Measurements from ENCODE around the gene SLC9A1. TPM values are rescaled to one million over a fixed set of nuclear protein-coding genes. Genes with fewer than 3 reads are reported as not detected.

Gene SLC9A1
- total RNA-seq, 2 donors from 2014 or later: 63.6 to 99.6 TPM

GRCh38 chr1:27060891-27061290 lies 94.0 kb downstream of the SLC9A1 start:
- Histone ChIP-seq H3K9me3 (no peaks in the 10 kb centered on the region), H3K27me3 (no peaks in the 10 kb centered on the region), H3K27ac (no peak overlapping the region), H3K4me1 (no peaks in the 10 kb centered on the region), H3K36me3 (no peaks in the 10 kb centered on the region), H3K9ac (ENCODE audit: low read depth in 2 of 2, low read length in 2 of 2) (no peak overlapping the region), H3K4me3 (no peak overlapping the region)
- TF ChIP-seq CTCF (IDR thresholded peaks at IDR 0.05): no peak
- intact Hi-C loops (cut with DNase I): no loop called here
- DNase-seq: no peak

GRCh38 chr1:27058966-27059669 lies 95.8 kb downstream of the SLC9A1 start:
- no peak overlapping the region for H3K4me3 ChIP-seq
- no peaks in the 10 kb centered on the region for H3K4me1 ChIP-seq
- no peak for DNase-seq
- H3K36me3 ChIP-seq: no peaks in the 10 kb centered on the region
- no peak overlapping the region for H3K9ac ChIP-seq (ENCODE audit: low read depth in 2 of 2, low read length in 2 of 2)
- intact Hi-C loops (cut with DNase I): no loop called here
- TF ChIP-seq CTCF (IDR thresholded peaks at IDR 0.05): no peak
- no peaks in the 10 kb centered on the region for H3K9me3 ChIP-seq
- H3K27me3 ChIP-seq: no peaks in the 10 kb centered on the region
- no peak overlapping the region for H3K27ac ChIP-seq

DNA sequence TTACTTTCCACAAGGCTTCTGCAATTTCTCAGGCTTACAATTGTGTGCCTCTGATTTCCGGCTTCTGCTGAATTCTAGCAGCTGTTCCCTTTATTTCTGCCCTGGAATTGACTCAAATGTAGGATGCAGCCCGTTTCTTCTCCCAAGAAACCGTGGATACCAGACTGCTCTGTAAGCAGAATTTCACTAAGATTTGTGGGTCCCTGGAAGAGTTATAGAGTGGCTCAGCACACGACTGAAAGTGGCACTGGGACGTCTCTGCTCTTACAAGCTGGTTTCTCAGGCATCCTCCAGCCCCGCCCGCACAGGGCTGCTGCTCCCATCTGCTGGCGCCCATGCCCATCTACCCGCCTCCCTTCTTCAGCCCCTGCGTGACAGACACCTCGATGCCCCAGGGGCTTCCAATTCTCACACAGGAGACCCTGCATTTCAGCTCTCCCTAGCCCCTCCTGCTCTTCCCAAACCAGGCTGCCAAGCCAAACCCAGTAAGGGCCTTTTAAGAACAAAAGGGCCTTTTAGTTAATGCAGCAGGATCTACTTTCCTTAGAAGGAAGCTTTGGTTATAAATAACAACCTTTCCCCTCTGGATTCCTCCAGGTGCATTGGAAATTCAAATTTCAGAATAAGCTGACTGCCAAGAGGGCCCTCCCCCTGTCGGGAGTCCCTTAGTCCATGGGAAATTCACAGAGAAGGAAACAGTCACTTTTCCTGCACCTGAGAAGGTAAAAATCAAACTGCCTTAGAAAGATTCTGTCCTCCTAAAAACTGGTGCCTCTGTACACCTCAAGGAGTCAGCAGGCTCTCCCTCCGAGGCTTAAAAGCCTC lies 96.9 kb downstream of the SLC9A1 start:
- H3K9ac ChIP-seq (ENCODE audit: low read depth in 2 of 2, low read length in 2 of 2): no peak overlapping the region
- no peak overlapping the region for H3K4me3 ChIP-seq
- no peaks in the 10 kb centered on the region for H3K27me3 ChIP-seq
- intact Hi-C loops (cut with DNase I): no loop called here
- H3K27ac ChIP-seq: no peak overlapping the region
- DNase-seq: peak; percentile 38
- no peak for TF ChIP-seq CTCF (IDR thresholded peaks at IDR 0.05)
- H3K9me3 ChIP-seq: no peaks in the 10 kb centered on the region
- H3K36me3 ChIP-seq: no peaks in the 10 kb centered on the region
- no peaks in the 10 kb centered on the region for H3K4me1 ChIP-seq

DNA sequence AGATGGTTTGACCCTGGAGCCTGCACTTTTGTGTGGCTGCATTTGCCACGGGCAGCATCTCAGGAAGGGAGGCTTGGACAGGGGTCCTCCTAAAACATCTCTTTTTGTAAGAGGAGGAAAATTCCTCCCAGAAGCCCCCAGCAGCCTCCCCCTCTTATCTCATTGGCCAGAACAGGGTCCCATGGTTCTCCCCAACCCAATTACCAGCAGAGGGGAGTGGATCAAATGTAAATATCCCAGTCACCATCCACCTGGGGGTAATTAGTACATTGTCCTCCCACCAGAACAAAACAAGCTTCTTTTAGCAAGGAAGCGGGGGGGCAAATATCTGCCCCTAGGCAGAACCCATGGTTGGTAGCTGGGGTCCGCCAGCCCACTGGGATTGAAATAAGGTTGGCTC lies 97.5 kb downstream of the SLC9A1 start:
- no peak for TF ChIP-seq CTCF (IDR thresholded peaks at IDR 0.05)
- Histone ChIP-seq H3K4me3 (no peak overlapping the region), H3K27me3 (no peaks in the 10 kb centered on the region), H3K36me3 (no peaks in the 10 kb centered on the region), H3K4me1 (no peaks in the 10 kb centered on the region), H3K9me3 (no peaks in the 10 kb centered on the region), H3K27ac (no peak overlapping the region), H3K9ac (ENCODE audit: low read depth in 2 of 2, low read length in 2 of 2) (no peak overlapping the region)
- DNase-seq: no peak
- intact Hi-C loops (cut with DNase I): no loop called here

- DNase-seq: no peak
- no peak for TF ChIP-seq CTCF (IDR thresholded peaks at IDR 0.05)
- no peaks in the 10 kb centered on the region for H3K27me3 ChIP-seq
Observed at GRCh38 chr1:27053977-27054753, 100.8 kb downstream of the SLC9A1 start.

More at GRCh38 chr1:27053977-27054753, 100.8 kb downstream of the SLC9A1 start:
- no peaks in the 10 kb centered on the region for H3K9me3 ChIP-seq
- no peak overlapping the region for H3K27ac ChIP-seq
- intact Hi-C loops (cut with DNase I): no loop called here
- no peaks in the 10 kb centered on the region for H3K36me3 ChIP-seq
- H3K4me3 ChIP-seq: no peak overlapping the region
- no peaks in the 10 kb centered on the region for H3K4me1 ChIP-seq
- H3K9ac ChIP-seq (ENCODE audit: low read depth in 2 of 2, low read length in 2 of 2): no peak overlapping the region

Data from colonic mucosa (tissue), 4 donors.